LNCAP (cell line): ENCODE results near the gene HOMER2.

Source experiments
- CTCF ChIP-seq: fragments of 450-650 bp; IDR thresholded peaks from 2 replicates; pipeline ENCODE4 v1.5.1; 2017; ENCODE audit warnings: mild to moderate bottlenecking

HOMER2 gene

GRCh38 chr15:82864967-82865366, 87.6 kb downstream of the HOMER2 start:
- TF ChIP-seq CTCF, result no peak

- no peak for TF ChIP-seq CTCF
Observed at GRCh38 chr15:82862886-82863285, 89.6 kb downstream of the HOMER2 start.

GRCh38 chr15:82858932-82859331, 93.6 kb downstream of the HOMER2 start:
- TF ChIP-seq CTCF, result no peak

GRCh38 chr15:82856397-82857170, 95.9 kb downstream of the HOMER2 start:
- TF ChIP-seq CTCF, result no peak

GRCh38 chr15:82855286-82856100, 97.0 kb downstream of the HOMER2 start:
- TF ChIP-seq CTCF, result no peak

- TF ChIP-seq CTCF, result no peak
Observed at GRCh38 chr15:82854554-82854953, 98.0 kb downstream of the HOMER2 start.

GRCh38 chr15:82852941-82853561, 99.5 kb downstream of the HOMER2 start:
- TF ChIP-seq CTCF, result no peak
